ENCODE measurements around the gene FBLN2. TPM values are rescaled to one million over a fixed set of nuclear protein-coding genes. Genes with fewer than 3 reads are reported as not detected.

The FBLN2 gene
- total RNA-seq, 4 donors from 2014 or later, result 130 to 244 (median 136) TPM

- no peaks in the 10 kb centered on the region for H3K36me3 ChIP-seq
- peak overlapping the region; percentile 41 to 63 (median 56) for H3K27ac ChIP-seq (replicated peaks in 1 of 4)
- TF ChIP-seq EP300 (IDR thresholded peaks at IDR 0.05) (no peak), POLR2AphosphoS5 (IDR thresholded peaks at IDR 0.05) (no peak), CTCF (IDR thresholded peaks at IDR 0.05) (no peak), POLR2A (IDR thresholded peaks at IDR 0.05; ENCODE audit: low read depth) (no peak)
- no peak overlapping the region for H3K4me3 ChIP-seq
- intact Hi-C loops (cut with DNase I), result no loop called here
- 79% methylated on average over 5 of the region's 5 CpGs for WGBS
- H3K4me1 ChIP-seq, result peaks cover 7 to 40% (median 18%) of the 10 kb centered on the region in 4 donors
- DNase-seq (ENCODE audit: extremely low spot score), result no peak
- H3K9me3 ChIP-seq, result peaks cover 0 to 8% (median 3%) of the 10 kb centered on the region in 4 donors
- peaks cover 0 to 26% (median 0%) of the 10 kb centered on the region in 4 donors for H3K27me3 ChIP-seq
Measured at GRCh38 chr3:13539292-13539638, 9.7 kb upstream of the FBLN2 start.

GRCh38 chr3:13539671-13540070 lies 9.3 kb upstream of the FBLN2 start:
- no peak overlapping the region for H3K4me3 ChIP-seq
- peaks cover 0 to 8% (median 3%) of the 10 kb centered on the region in 4 donors for H3K9me3 ChIP-seq
- WGBS, result 84% methylated on average over 6 of the region's 8 CpGs
- intact Hi-C loops (cut with DNase I), result no loop called here
- no peaks in the 10 kb centered on the region for H3K36me3 ChIP-seq
- H3K27me3 ChIP-seq, result peaks cover 0 to 29% (median 0%) of the 10 kb centered on the region in 4 donors
- no peak for TF ChIP-seq POLR2AphosphoS5 (IDR thresholded peaks at IDR 0.05)
- no peak for TF ChIP-seq POLR2A (IDR thresholded peaks at IDR 0.05; ENCODE audit: low read depth)
- no peak for TF ChIP-seq CTCF (IDR thresholded peaks at IDR 0.05)
- TF ChIP-seq EP300 (IDR thresholded peaks at IDR 0.05), result no peak
- H3K4me1 ChIP-seq, result peaks cover 7 to 44% (median 20%) of the 10 kb centered on the region in 4 donors
- no peak for DNase-seq (ENCODE audit: extremely low spot score)
- peak overlapping the region; percentile 41 to 63 (median 52) for H3K27ac ChIP-seq (replicated peaks in 1 of 4)

GRCh38 chr3:13540297-13540995 lies 8.5 kb upstream of the FBLN2 start:
- intact Hi-C loops (cut with DNase I), result no loop called here
- peak overlapping the region; percentile 41 to 63 (median 58) for H3K27ac ChIP-seq (replicated peaks in 1 of 4)
- DNase-seq (ENCODE audit: extremely low spot score), result no peak
- WGBS, result 38% methylated on average over 2 of the region's 4 CpGs
- peaks cover 0 to 25% (median 0%) of the 10 kb centered on the region in 4 donors for H3K27me3 ChIP-seq
- peaks cover 7 to 44% (median 19%) of the 10 kb centered on the region in 4 donors for H3K4me1 ChIP-seq
- peaks cover 0 to 8% (median 3%) of the 10 kb centered on the region in 4 donors for H3K9me3 ChIP-seq
- no peaks in the 10 kb centered on the region for H3K36me3 ChIP-seq
- H3K4me3 ChIP-seq, result no peak overlapping the region
- no peak for TF ChIP-seq CTCF (IDR thresholded peaks at IDR 0.05)
- no peak for TF ChIP-seq EP300 (IDR thresholded peaks at IDR 0.05)
- no peak for TF ChIP-seq POLR2A (IDR thresholded peaks at IDR 0.05; ENCODE audit: low read depth)
- peak in 1 of 2 donors; percentile 24 for TF ChIP-seq POLR2AphosphoS5 (IDR thresholded peaks at IDR 0.05)

GRCh38 chr3:13541691-13542090 lies 7.2 kb upstream of the FBLN2 start:
- WGBS, result 56% methylated on average over 3 of the region's 3 CpGs
- intact Hi-C loops (cut with DNase I), result no loop called here
- peaks cover 0 to 8% (median 3%) of the 10 kb centered on the region in 4 donors for H3K9me3 ChIP-seq
- no peak overlapping the region for H3K4me3 ChIP-seq
- H3K36me3 ChIP-seq, result no peaks in the 10 kb centered on the region
- no peak for TF ChIP-seq POLR2A (IDR thresholded peaks at IDR 0.05; ENCODE audit: low read depth)
- TF ChIP-seq POLR2AphosphoS5 (IDR thresholded peaks at IDR 0.05), result no peak
- TF ChIP-seq EP300 (IDR thresholded peaks at IDR 0.05), result no peak
- no peak for TF ChIP-seq CTCF (IDR thresholded peaks at IDR 0.05)
- peaks cover 0 to 13% (median 0%) of the 10 kb centered on the region in 4 donors for H3K27me3 ChIP-seq
- peaks cover 8 to 31% (median 15%) of the 10 kb centered on the region in 4 donors for H3K4me1 ChIP-seq
- no peak for DNase-seq (ENCODE audit: extremely low spot score)
- H3K27ac ChIP-seq (replicated peaks in 1 of 4), result no peak overlapping the region

All from esophagus muscularis mucosa (tissue), 4 donors.